NCI-H146 treated with DMSO at 0.1 percent for 48 hours (cell line): Measurements from ENCODE around the gene TRRAP.
"Not testable (repeated sequence)": the region's sequence is repeated elsewhere in the genome, so short reads cannot be mapped to it uniquely, and the experiment has no call there.

Experiments used
- DNase-seq: peaks from one replicate; lab custom pipeline; 2025; ENCODE audit not compliant: unreplicated experiment; lab: John Stamatoyannopoulos, UW

TRRAP gene

GRCh38 chr7:99027841-99028240 lies 149.5 kb downstream of the TRRAP start:
- DNase-seq: no peak

GRCh38 chr7:99028261-99028973 lies 150.1 kb downstream of the TRRAP start:
- no peak for DNase-seq

- DNase-seq: no peak
These were observed 151.4 kb downstream of the TRRAP start for GRCh38 chr7:99029466-99030435.

- no peak for DNase-seq
These were observed 152.1 kb downstream of the TRRAP start for GRCh38 chr7:99030457-99030856.

- no peak for DNase-seq
These were observed 152.6 kb downstream of the TRRAP start for GRCh38 chr7:99030951-99031350.

- no peak for DNase-seq
These were observed 153.2 kb downstream of the TRRAP start for GRCh38 chr7:99031496-99031895.

GRCh38 chr7:99032928-99033327 lies 154.6 kb downstream of the TRRAP start:
- DNase-seq: no peak

GRCh38 chr7:99033765-99034164 lies 155.4 kb downstream of the TRRAP start:
- DNase-seq: no peak

- DNase-seq: no peak
These were observed 156.8 kb downstream of the TRRAP start for GRCh38 chr7:99034932-99035722.

GRCh38 chr7:99035723-99036545 lies 157.6 kb downstream of the TRRAP start:
- DNase-seq: no peak

- DNase-seq: no peak
These were observed 158.3 kb downstream of the TRRAP start for GRCh38 chr7:99036546-99037111.

- DNase-seq: no peak
These were observed 159.1 kb downstream of the TRRAP start for GRCh38 chr7:99037327-99037940.

- DNase-seq: no peak
These were observed 159.9 kb downstream of the TRRAP start for GRCh38 chr7:99038086-99038855.

- DNase-seq: no peak
These were observed 161.1 kb downstream of the TRRAP start for GRCh38 chr7:99039384-99039891.

GRCh38 chr7:99040104-99040958 lies 162.0 kb downstream of the TRRAP start:
- peak; percentile 7 for DNase-seq

- DNase-seq: no peak
These were observed 163.2 kb downstream of the TRRAP start for GRCh38 chr7:99041526-99041925.

- DNase-seq: no peak
These were observed 164.6 kb downstream of the TRRAP start for GRCh38 chr7:99042957-99043356.

- not testable (repeated sequence) for DNase-seq
These were observed 166.5 kb downstream of the TRRAP start for GRCh38 chr7:99044858-99045257.
